ENCODE results near the gene ATXN8OS. TPM values are rescaled to one million over a fixed set of nuclear protein-coding genes. Genes with fewer than 3 reads are reported as not detected.
"Not testable (repeated sequence)": the region's sequence is repeated elsewhere in the genome, so short reads cannot be mapped to it uniquely, and the experiment has no call there.

ATXN8OS gene
- not detected for total RNA-seq
- long read RNA-seq: 0 reads

- DNase-seq (ENCODE audit: missing footprints) (peak; percentile 57), ATAC-seq (no peak)
- intact Hi-C loops (cut with DNase I): no loop called here
These were observed at the start of gene ATXN8OS for GRCh38 chr13:70107498-70108281. ATXN8OS (plus strand) TSS chr13:70107826.

- intact Hi-C loops (cut with DNase I): no loop called here
- peak; percentile 96 for ATAC-seq
- no peak for DNase-seq (ENCODE audit: missing footprints)
These were observed 27.6 kb upstream of the ATXN8OS start for GRCh38 chr13:70080012-70080411.

GRCh38 chr13:70087247-70087646 is 20.4 kb upstream of the ATXN8OS start:
- no peak for DNase-seq (ENCODE audit: missing footprints)
- ATAC-seq: no peak
- intact Hi-C loops (cut with DNase I): no loop called here

GRCh38 chr13:70088926-70089325 is 18.7 kb upstream of the ATXN8OS start:
- intact Hi-C loops (cut with DNase I): no loop called here
- ATAC-seq: no peak
- DNase-seq (ENCODE audit: missing footprints): no peak

GRCh38 chr13:70090036-70090723 is 17.4 kb upstream of the ATXN8OS start:
- intact Hi-C loops (cut with DNase I): no loop called here
- ATAC-seq: no peak
- no peak for DNase-seq (ENCODE audit: missing footprints)

- ATAC-seq (no peak), DNase-seq (ENCODE audit: missing footprints) (no peak)
- intact Hi-C loops (cut with DNase I): no loop called here
These were observed 9.0 kb upstream of the ATXN8OS start for GRCh38 chr13:70098669-70099068.

- intact Hi-C loops (cut with DNase I): no loop called here
- DNase-seq (ENCODE audit: missing footprints): no peak
- ATAC-seq: no peak
These were observed 3.1 kb upstream of the ATXN8OS start for GRCh38 chr13:70104481-70104880.

- DNase-seq (ENCODE audit: missing footprints) (no peak), ATAC-seq (no peak)
- intact Hi-C loops (cut with DNase I): no loop called here
These were observed 515 bp upstream of the ATXN8OS start for GRCh38 chr13:70107125-70107497.

- no peak for ATAC-seq
- intact Hi-C loops (cut with DNase I): no loop called here
- no peak for DNase-seq (ENCODE audit: missing footprints)
These were observed 905 bp downstream of the ATXN8OS start, which contains the start of gene KLHL1 for GRCh38 chr13:70108356-70109105. KLHL1 (minus strand) TSS chr13:70108452; CDS start chr13:70107699, 753 bp downstream.

- DNase-seq (ENCODE audit: missing footprints): no peak
- ATAC-seq: no peak
- intact Hi-C loops (cut with DNase I): no loop called here
These were observed 9.8 kb downstream of the ATXN8OS start for GRCh38 chr13:70117338-70117905.

GRCh38 chr13:70125693-70126092 is 18.1 kb downstream of the ATXN8OS start:
- DNase-seq (ENCODE audit: missing footprints) (no peak), ATAC-seq (no peak)
- intact Hi-C loops (cut with DNase I): no loop called here

- DNase-seq (ENCODE audit: missing footprints) (no peak), ATAC-seq (no peak)
- intact Hi-C loops (cut with DNase I): no loop called here
These were observed 20.5 kb downstream of the ATXN8OS start for GRCh38 chr13:70128098-70128497.

- ATAC-seq; intact Hi-C loops (cut with DNase I): not testable (repeated sequence)
- DNase-seq (ENCODE audit: missing footprints): peak; percentile 56
These were observed 35.0 kb downstream of the ATXN8OS start for GRCh38 chr13:70142658-70143057.

GRCh38 chr13:70162141-70162540 is 54.5 kb downstream of the ATXN8OS start:
- intact Hi-C loops (cut with DNase I): no loop called here
- ATAC-seq (no peak), DNase-seq (ENCODE audit: missing footprints) (no peak)

- no peak for ATAC-seq
- DNase-seq (ENCODE audit: missing footprints): no peak
- intact Hi-C loops (cut with DNase I): no loop called here
These were observed 63.1 kb downstream of the ATXN8OS start for GRCh38 chr13:70170689-70171088.

GRCh38 chr13:70171151-70171550 is 63.5 kb downstream of the ATXN8OS start:
- intact Hi-C loops (cut with DNase I): no loop called here
- ATAC-seq: no peak
- no peak for DNase-seq (ENCODE audit: missing footprints)

GRCh38 chr13:70172946-70173597 is 65.4 kb downstream of the ATXN8OS start:
- intact Hi-C loops (cut with DNase I): no loop called here
- DNase-seq (ENCODE audit: missing footprints): no peak

GRCh38 chr13:70173598-70173959 is 66.0 kb downstream of the ATXN8OS start:
- ATAC-seq: no peak
- intact Hi-C loops (cut with DNase I): no loop called here

More at GRCh38 chr13:70172946-70173597, 65.4 kb downstream of the ATXN8OS start:
- no peak for ATAC-seq

GRCh38 chr13:70178346-70178745 is 70.7 kb downstream of the ATXN8OS start:
- no peak for ATAC-seq
- intact Hi-C loops (cut with DNase I): no loop called here
- no peak for DNase-seq (ENCODE audit: missing footprints)

More at GRCh38 chr13:70173598-70173959, 66.0 kb downstream of the ATXN8OS start:
- DNase-seq (ENCODE audit: missing footprints): no peak

Data from Right ventricle myocardium inferior (tissue), 1 donor.